OCI-LY3 (cell line): ENCODE measurements around the gene VAT1L.

Source experiments
- EZH2phosphoT487 ChIP-seq: fragments of 200-600 bp; shearing (Covaris generic); IDR thresholded peaks from 2 replicates; pipeline ENCODE4 v1.6.1; 2018; ENCODE audit warnings: antibody characterized with exemption, mixed run types, low read depth
- TF ChIP-seq, protein P1 (sequence below): fragments of 200-600, 300-600 bp; sonication (generic); IDR thresholded peaks from 2 replicates; pipeline ENCODE4 v1.5.1; 2014; ENCODE audit warnings: antibody characterized with exemption, low read length, low read depth

DNA sequence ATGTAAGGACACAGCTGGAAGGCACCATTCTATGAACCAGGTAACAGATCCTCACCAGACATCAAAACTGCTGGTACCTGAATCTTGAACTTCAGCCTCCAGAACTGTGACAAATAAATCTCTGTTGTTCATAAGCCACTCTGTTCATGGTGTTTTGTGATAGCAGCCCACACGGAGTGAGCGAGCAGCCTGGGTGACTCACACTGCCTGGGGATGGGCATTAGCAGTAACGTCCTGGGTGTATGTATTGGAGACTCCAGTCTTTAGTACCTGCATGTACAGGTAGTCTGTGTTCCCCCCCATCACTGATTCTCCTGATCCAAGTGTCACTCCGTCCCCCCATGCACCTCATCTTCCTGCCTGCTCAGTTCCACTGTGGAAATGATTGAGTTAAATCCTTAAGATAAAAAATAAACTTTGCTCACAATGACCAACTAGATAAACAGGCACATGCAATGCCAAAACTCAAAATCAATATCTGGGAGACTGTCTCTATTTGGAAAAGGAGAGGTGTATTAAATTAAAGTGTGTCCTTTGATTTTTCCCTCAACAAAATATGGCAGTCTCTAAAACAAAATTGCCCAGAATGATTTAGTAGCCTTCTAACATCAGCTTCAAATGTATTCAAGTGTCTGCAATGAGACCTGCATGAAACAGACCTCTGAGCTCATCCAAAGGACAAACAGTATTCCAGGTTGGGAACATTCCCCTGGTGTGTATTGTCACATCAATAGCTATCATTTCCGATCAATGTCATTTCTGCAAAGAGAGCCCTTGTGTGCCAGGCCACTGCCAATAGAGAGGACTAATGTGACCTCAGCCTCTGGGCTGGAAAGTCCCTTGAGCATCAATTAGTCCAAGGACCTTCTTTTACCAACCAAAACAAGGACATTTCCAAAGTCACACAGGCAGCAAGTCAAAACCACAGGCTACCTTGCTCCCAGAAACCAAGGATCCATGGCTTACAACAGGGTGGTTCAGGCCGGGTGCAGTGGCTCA lies 12.2 kb upstream of the VAT1L start:
- TF ChIP-seq, protein P1, sequence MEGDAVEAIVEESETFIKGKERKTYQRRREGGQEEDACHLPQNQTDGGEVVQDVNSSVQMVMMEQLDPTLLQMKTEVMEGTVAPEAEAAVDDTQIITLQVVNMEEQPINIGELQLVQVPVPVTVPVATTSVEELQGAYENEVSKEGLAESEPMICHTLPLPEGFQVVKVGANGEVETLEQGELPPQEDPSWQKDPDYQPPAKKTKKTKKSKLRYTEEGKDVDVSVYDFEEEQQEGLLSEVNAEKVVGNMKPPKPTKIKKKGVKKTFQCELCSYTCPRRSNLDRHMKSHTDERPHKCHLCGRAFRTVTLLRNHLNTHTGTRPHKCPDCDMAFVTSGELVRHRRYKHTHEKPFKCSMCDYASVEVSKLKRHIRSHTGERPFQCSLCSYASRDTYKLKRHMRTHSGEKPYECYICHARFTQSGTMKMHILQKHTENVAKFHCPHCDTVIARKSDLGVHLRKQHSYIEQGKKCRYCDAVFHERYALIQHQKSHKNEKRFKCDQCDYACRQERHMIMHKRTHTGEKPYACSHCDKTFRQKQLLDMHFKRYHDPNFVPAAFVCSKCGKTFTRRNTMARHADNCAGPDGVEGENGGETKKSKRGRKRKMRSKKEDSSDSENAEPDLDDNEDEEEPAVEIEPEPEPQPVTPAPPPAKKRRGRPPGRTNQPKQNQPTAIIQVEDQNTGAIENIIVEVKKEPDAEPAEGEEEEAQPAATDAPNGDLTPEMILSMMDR = no peak
- TF ChIP-seq EZH2phosphoT487 = no peak
